Brain pericyte (primary cell): ENCODE results near the gene PRKN.

Experiments used
- DNase-seq: peaks from one replicate; pipeline ENCODE4 v3.0.0-alpha.2; 2012; ENCODE audit warnings: low read depth, low spot score

Gene PRKN

DNA sequence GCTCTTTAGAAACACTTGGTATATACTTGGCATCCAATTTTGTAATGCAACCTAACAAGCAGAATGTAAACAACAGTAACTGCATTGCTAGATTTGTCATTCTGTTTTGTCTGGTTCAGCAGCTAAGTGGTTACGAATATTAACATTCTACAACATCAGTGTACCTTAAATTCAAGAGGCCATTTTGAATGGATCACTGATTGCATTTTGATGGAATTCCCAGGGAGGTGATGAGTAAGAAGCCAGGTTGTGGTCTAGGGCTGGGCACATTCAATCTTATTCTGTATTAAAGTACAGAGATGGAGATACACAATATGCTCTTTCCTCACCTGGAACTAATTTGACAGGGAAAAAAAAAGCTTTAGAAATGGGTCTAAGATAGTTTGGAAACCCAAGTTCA lies 483.5 kb downstream of the PRKN start:
- no peak for DNase-seq

DNA sequence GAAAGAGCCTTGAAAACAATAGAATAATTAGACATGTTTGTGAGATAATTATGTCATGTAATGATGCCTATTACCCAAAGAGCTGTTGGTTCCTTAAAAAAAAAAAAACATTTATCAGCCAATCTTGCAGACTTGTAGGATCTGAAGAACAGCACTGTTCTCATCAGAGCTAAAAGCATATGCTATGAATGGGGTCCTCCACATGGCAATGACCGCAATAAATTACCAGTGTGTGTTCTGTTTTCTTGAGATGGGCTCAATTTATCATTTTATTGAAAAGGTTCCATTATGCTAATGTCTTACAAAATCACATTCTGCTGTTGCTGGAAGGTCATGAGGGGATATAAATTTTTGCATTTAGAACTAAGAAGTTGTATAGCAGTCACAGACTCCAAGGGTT lies 484.7 kb downstream of the PRKN start:
- DNase-seq, result no peak

DNA sequence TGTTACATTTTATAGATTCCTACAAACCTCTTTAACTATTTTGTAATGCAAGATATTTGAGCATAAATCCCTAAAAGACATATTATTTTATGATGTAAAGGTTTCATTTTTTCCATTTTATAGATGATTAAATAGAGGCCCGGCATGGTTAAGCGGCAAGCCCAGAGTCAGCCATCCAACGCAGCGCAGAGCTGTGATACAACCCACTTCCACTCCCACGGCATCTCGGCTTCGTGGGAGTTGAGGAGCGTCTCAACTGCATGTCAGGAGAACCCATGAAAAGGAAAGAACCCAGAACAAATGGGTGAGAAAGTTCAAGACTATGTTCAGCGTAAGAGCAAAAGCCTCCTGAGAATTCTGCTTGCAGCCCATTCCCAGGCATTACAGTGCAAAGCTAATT lies 488.2 kb downstream of the PRKN start:
- no peak for DNase-seq

DNA sequence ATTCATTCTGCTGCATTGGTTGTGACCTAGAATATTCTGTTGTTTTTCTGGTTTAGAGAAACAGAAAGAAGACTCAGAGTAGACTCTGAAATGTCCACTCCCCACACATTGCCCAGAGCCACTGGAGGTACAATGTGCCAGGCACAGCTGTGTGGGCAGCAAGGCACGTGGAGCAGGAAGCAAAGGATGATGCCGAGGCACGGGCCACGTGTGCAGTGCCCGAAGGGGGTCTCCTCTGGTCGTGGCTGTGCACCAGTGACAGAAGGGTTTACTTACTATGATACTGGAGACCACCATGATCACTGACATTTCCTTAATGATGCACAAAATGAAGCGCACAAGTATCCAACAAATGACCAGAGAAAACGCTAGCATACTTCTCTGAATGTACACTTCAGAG lies 488.9 kb downstream of the PRKN start:
- no peak for DNase-seq

DNA sequence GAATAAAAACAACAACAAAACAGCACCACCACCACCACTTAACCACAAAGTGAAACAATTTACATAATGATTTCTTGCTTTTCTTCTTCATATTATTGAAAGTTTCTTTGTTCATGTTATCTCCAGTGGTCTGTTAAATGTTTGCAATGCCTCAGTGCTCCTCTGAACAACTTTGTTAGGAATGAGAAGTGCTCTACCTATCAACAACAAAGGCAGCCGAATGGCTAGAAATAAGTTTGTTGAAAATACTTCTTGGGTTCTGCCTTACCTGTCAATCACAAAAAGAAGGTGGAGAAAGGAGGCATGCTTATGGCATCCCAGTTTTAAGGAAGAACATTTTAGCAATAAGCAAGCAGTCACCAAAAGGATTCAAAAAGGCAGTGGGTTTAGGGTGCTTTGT lies 490.2 kb downstream of the PRKN start:
- DNase-seq, result no peak

- no peak for DNase-seq
Observed at GRCh38 chr6:162234631-162235030, 492.9 kb downstream of the PRKN start.

- no peak for DNase-seq
Observed at GRCh38 chr6:162230147-162230752, 497.3 kb downstream of the PRKN start.

GRCh38 chr6:162229093-162229492 lies 498.5 kb downstream of the PRKN start:
- DNase-seq, result no peak

GRCh38 chr6:162226803-162227202 lies 500.8 kb downstream of the PRKN start:
- DNase-seq, result no peak

DNA sequence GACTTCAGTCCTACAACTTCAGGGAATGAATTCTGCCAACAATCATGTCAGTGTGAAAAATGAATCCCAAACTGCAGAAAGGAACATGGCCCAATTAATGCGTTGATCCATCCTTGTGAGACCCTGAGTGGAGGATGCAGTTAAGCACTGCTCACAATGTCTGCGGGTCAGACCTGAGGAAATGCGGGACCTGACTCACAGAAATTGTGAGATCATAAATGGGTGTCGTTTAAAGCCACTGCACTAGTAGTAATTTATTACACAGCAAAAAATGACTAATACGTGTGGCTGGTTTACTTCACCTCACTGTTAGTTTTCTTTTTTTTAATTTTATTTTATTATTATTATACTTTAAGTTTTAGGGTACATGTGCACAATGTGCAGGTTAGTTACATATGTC lies 505.0 kb downstream of the PRKN start:
- DNase-seq, result no peak

GRCh38 chr6:162220876-162221275 lies 506.7 kb downstream of the PRKN start:
- no peak for DNase-seq

GRCh38 chr6:162219266-162219665 lies 508.3 kb downstream of the PRKN start:
- DNase-seq, result no peak

- no peak for DNase-seq
Observed at GRCh38 chr6:162217811-162218493, 509.6 kb downstream of the PRKN start.

GRCh38 chr6:162217058-162217457 lies 510.5 kb downstream of the PRKN start:
- DNase-seq, result no peak

DNA sequence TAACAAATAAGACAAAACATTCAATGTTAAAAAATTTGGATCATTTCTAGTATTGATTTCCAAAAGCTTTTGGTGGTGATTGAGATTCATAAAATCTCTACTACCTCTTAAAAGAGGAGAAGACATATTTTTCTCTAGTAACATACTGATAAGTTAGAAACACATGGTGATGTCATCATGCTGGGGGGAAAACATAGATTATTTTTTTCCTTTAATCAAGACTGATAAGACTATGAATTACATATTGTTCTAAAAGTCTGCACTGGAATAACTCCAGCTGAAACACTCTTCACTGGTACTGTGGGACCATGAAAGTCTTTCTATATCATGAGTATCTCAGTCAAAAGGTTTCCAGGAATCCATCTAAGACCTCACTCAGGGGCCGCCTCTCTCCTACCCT lies 515.8 kb downstream of the PRKN start:
- DNase-seq, result no peak

GRCh38 chr6:162211022-162211421 lies 516.5 kb downstream of the PRKN start:
- no peak for DNase-seq

- DNase-seq, result no peak
Observed at GRCh38 chr6:162203287-162203686, 524.3 kb downstream of the PRKN start.

DNA sequence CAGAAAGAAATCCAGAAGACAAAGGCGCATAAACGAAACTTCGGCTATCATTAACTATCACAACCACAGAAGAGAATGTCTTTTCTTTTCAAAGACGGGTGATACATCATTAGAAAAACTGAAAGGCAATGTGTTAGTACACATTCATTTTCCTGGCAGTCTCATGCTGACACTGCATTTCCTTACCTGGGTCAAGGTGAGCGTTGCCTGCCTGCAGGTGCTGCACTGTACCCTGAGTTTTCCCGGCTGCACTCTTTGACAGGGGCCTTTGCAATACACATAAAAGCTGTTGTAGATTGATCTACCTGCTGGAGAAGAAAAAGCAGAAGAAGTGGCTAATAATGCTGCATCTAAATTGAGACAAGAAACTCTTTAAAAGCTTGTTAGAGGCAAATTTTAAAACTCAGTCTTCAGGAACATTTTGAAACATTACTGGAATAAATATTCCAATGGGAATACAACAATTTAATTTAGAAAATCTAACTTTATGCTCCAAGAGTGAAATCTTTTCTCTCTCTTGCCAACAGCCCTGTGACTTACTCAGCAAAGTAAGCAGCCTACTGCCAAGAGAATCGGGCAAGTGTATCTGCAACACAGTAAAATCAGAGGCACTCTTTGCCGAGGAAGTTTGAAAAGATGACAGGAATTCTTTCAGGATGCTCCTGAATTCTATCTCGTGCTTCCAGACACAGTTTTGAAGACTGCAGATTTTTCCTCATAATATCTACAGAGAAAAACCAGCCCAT lies 526.4 kb downstream of the PRKN start:
- DNase-seq, result no peak

- DNase-seq, result no peak
Observed at GRCh38 chr6:162200041-162200440, 527.5 kb downstream of the PRKN start.

DNA sequence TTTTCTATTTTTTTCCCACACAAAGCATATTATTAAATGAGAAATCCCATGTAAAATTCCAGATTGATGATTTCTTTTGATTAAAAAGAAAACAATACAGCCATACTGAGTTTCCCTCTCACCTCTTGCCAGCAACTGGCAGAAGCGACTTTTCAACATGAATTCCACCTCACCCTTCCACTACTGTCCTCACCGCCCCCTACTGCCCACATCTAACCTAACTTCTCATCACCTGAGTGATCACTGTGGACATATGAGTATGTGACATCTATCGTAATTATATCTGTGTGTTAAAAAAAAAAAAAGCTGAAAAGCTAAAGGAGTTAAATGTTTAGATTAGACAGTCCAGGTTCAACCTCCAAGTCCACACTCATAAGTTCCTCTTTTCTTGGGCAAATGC lies 528.6 kb downstream of the PRKN start:
- DNase-seq, result no peak

DNA sequence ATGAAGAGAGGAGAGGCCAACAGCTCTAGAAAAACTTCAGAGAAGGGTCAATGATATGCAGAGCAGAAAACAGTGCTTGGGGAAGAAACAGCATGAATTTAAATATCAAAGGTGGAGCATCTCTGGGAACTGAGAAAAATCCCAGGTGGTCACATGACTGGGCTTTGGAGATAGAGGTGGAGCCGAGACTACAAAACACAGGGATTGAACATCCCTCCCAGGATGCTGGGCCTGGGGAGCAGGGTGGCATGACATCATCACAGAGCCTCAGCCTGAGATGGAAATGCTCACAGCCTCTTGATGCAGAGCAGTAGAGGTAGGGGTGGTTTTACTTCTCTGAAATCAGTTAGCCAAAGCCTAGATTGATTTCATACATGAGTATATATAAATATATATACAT lies 529.5 kb downstream of the PRKN start:
- no peak for DNase-seq

DNA sequence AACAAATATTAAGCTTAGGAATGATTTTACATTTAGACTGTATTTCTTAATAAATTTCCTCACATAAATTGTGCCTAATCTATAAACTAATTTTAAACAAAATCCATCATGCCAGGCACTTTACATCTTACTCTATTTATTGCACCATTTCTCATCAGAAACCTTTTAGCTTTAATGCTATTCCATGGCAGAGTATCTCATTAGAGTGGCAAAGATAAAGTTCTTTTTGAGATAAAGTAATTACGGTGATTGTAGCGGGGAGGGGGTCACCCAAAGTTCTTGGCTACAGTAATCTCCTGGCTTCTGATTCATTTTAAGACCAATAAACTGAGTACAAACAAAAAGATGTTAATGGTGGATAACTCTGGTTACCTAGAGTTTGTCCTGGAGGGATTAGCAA lies 532.1 kb downstream of the PRKN start:
- no peak for DNase-seq

GRCh38 chr6:162190981-162191380 lies 536.6 kb downstream of the PRKN start:
- DNase-seq, result no peak
